GM18517 (cell line): ENCODE data around the gene CARD9.
"Not testable (repeated sequence)": the region's sequence is repeated elsewhere in the genome, so short reads cannot be mapped to it uniquely, and the experiment has no call there.

ENCODE experiments used
- ATAC-seq: cut with Tn5 transposase; IDR thresholded peaks from one replicate; pipeline ENCODE4 v1.9.1; 2021; ENCODE audit warnings: mild to moderate bottlenecking, moderate library complexity; ENCODE audit not compliant: unreplicated experiment

CARD9 gene, protein sequence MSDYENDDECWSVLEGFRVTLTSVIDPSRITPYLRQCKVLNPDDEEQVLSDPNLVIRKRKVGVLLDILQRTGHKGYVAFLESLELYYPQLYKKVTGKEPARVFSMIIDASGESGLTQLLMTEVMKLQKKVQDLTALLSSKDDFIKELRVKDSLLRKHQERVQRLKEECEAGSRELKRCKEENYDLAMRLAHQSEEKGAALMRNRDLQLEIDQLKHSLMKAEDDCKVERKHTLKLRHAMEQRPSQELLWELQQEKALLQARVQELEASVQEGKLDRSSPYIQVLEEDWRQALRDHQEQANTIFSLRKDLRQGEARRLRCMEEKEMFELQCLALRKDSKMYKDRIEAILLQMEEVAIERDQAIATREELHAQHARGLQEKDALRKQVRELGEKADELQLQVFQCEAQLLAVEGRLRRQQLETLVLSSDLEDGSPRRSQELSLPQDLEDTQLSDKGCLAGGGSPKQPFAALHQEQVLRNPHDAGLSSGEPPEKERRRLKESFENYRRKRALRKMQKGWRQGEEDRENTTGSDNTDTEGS

GRCh38 chr9:136373300-136374182 is at the start of gene CARD9:
Gene CARD9 (minus strand): TSS chr9:136373669. CDS start chr9:136372078, 1,591 bp downstream.
- ATAC-seq, result no peak

DNA sequence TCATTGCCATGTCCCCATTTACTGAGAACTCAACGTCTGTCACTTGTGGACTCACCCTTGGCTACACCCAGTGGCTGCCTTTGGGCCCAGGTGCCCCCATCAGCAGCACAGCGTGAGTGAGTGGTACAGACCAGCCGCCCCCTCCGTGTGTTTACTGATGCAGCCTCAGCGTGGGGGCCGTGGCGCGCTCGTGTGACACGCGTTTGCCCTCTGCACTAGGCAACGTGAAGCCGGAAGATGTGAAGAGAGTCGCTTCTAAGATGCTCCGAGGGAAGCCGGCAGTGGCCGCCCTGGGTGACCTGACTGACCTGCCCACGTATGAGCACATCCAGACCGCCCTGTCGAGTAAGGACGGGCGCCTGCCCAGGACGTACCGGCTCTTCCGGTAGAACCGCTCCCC is 49.4 kb upstream of the CARD9 start:
- no peak for ATAC-seq

DNA sequence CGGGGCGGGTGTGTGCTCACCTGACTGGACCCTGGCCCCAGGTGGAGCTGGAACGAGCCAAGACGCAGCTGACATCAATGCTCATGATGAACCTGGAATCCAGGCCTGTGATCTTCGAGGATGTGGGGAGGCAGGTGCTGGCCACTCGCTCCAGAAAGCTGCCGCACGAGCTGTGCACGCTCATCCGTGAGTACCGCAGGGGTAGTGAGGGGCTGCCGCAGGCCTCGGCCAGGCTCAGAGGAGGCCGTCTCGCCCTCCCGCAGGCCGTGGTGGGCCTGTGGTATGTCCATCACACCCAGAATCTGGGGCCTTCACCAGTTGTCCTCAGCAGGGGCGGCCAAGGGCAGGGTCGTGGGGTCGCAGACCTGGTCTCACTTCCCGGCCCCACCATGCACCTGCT is 48.3 kb upstream of the CARD9 start:
- no peak for ATAC-seq

- no peak for ATAC-seq
These were observed 45.6 kb upstream of the CARD9 start for GRCh38 chr9:136419092-136419420.

DNA sequence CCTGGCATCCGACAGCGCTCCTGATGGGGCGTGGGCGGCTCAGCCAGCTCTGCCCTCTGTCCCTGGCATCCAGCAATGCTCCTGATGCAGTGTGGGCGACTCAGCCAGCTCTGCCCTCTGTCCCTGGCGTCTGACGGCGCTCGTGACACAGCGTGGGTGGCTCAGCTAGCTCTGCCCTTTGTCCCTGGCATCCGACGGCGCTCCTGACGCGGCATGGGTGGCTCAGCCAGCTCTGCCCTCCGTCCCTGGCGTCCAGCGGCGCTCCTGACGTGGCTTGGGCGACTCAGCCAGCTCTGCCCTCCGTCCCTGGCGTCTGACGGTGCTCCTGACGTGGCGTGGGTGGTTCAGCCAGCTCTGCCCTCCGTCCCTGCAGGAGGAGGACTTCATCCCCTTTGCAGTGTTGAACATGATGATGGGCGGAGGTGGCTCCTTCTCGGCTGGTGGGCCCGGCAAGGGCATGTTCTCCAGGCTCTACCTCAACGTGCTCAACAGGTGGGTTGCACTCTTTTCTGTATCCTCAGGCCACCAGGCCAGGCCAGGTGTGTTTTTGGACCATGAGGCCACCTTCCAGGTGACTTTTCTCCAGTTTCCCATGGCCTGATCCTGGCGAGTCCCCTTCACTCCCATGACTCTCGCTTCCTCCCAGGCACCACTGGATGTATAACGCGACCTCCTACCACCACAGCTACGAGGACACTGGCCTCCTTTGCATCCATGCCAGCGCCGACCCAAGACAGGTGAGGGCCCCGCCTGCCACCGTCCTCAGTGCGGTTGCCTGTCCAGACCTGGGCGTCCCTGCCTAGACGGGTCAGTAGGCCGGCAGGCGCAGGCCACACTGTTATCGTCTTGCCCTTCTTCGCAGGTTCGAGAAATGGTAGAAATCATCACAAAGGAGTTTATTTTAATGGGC is 45.0 kb upstream of the CARD9 start:
- no peak for ATAC-seq

DNA sequence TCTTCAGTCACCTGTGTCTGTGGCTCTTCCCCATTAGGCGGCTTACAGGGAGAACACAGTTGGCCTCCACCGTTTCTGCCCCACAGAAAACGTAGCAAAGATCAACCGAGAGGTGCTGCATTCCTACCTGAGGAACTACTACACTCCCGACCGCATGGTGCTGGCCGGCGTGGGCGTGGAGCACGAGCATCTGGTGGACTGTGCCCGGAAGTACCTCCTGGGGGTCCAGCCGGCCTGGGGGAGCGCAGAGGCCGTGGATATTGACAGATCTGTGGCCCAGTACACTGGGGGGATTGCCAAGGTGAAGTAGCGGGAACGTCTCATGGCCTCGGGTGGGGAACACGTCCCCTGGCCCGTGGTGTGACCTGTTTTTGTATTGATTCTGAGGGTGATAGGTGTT is 43.4 kb upstream of the CARD9 start:
- no peak for ATAC-seq

- no peak for ATAC-seq
These were observed 43.0 kb upstream of the CARD9 start for GRCh38 chr9:136416427-136416826.

DNA sequence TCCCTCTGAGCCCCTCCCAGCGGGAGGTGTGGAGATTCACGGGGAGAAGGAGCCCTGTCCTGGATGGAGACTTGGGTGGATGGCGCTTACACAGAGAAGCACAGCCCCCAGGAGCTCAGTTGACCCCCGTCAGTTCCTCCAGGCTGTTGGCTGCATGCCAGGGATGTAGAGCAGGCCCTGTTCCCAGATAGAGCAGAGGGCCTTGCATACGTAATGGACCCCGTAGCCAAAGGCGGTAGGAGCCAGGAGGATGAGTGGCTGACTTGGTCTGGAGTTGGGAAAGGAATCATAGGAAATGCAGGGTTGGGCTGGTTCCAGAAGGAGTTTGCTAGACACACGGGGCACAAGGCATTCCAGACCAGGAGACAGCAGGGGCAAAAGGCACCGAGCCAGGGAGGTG is 39.5 kb upstream of the CARD9 start:
- no peak for ATAC-seq

DNA sequence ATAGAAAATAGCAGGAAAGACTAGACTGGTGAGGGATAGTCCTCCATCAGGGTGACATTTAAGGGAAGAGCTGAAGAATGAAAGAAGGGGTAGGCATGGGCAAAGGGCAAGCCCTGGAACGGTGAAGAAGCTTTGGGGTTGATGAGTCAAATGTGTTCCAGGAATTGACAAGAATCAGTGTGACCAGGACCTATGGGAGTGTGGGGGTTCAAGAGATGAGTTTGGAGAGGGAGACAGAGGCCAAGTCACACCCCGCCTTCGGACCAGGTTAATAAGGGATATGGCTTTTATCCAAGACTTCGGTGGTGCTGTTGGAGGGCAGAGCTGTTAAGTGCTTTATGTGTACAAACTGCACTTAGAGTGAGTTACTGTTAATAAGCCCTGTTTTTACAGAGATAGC is 37.9 kb upstream of the CARD9 start:
- no peak for ATAC-seq

GRCh38 chr9:136410500-136411287 is 37.2 kb upstream of the CARD9 start, which contains the start of the genes ENTR1 and PMPCA:
Gene ENTR1 (minus strand): TSS chr9:136410614. CDS start chr9:136410397, 217 bp downstream.
Gene PMPCA (plus strand): TSS chr9:136410658. CDS start chr9:136410669, 11 bp downstream.
- peak; percentile 68 for ATAC-seq

- ATAC-seq, result no peak
These were observed 36.3 kb upstream of the CARD9 start for GRCh38 chr9:136409557-136410455.

GRCh38 chr9:136407911-136408310 is 34.4 kb upstream of the CARD9 start:
- ATAC-seq, result no peak

- not testable (repeated sequence) for ATAC-seq
These were observed 33.6 kb upstream of the CARD9 start for GRCh38 chr9:136407061-136407460.

DNA sequence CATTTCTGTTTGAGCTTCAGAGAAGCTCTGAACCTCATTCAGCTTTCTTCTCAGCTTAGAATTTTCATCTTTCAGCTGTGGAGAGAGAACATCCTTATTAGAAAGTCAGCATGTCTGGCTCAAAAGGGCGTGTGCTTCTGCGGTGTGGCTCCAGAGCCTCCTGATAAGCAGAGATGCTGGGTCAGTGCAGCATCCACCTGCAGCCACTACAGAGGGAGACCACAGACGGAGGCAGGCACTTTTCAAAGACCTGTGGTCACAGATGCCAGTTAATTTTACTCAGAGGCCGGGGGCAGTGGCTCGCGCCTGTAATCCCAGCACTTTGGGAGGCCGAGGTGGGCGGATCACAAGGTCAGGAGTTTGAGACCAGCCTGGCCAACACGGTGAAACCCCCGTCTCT is 32.4 kb upstream of the CARD9 start:
- not testable (repeated sequence) for ATAC-seq

DNA sequence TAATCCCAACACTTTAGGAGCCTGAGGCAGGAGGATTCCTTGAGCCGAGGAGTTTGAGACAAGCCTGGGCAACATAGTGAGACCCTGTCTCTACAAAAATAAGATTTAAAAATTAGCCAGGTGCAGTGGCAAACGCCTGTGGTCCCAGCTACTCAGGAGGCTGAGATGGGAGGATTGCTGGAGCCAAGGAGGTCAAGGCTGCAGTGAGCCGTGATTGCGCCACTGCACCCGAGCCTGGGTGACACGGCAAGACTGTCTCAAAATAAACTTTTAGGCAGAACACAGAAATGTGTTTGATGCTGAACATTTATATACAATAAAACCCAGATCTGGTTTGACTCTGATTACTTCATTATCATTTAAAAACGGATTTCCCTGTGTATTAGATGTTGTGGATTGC is 32.0 kb upstream of the CARD9 start:
- no peak for ATAC-seq

DNA sequence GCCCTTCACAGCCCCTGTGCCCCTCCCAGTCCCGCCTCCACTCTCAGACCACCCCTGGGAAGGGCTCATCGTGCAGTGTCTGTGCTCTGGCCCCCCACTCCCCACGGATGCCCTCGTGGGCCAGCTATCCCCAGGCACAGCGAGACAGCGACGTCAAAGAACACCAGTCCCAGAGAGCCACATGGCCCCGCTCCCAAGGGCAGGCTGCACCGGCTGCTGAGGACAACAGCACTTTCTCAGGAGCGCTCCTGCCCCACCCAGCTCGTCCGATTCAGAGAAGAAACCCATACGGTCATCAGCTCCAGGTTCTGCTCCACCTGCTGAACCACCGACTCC is 31.3 kb upstream of the CARD9 start:
- ATAC-seq, result no peak

GRCh38 chr9:136403915-136404800 is 30.7 kb upstream of the CARD9 start:
- no peak for ATAC-seq

DNA sequence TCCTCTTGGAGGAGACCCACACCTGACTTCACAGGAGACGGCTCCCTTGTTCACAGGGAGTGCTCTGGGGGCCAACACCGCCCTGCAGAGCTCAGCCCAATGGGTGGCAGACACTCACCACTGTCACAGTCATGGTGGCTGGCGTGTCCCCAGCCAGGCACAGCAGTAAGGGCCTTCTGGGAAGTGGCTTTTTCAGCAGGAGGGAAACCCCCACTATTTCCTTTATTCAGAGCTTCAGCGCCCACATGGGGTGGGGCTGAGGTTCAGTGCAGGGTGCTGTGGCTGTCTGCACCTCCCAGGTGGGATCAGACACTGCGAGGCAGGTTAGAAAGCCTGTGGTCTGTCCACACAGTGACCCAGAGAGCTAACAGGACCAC is 30.1 kb upstream of the CARD9 start:
- no peak for ATAC-seq
